Osteoblast (primary cell): Measurements from ENCODE around the gene CHD9. TPM values are rescaled to one million over a fixed set of nuclear protein-coding genes. Genes with fewer than 3 reads are reported as not detected.

ENCODE experiments used
- DNase-seq: peaks from one replicate; pipeline ENCODE4 v3.0.0; 2011; ENCODE audit warnings: low spot score, mixed read lengths; ENCODE audit not compliant: insufficient read length; ENCODE audit errors: missing footprints
- H2AFZ ChIP-seq: 2 replicates; pipeline ENCODE4 v1.6.0; 2011; ENCODE audit warnings: mild to moderate bottlenecking, low read length
- H3K27ac ChIP-seq: 2 replicates; pipeline ENCODE4 v1.5.1; 2011; ENCODE audit warnings: mild to moderate bottlenecking, low read depth, low read length, moderate library complexity
- H3K27me3 ChIP-seq: 2 replicates; pipeline ENCODE4 v1.6.0; 2012; ENCODE audit warnings: mild to moderate bottlenecking, control low read depth, inconsistent platforms, low read length, moderate library complexity; ENCODE audit not compliant: insufficient read depth
- H3K36me3 ChIP-seq: 2 replicates; pipeline ENCODE4 v1.5.1; 2011; ENCODE audit warnings: mild to moderate bottlenecking, low read length, control low read depth, moderate library complexity; ENCODE audit not compliant: insufficient read depth
- H3K4me1 ChIP-seq: 2 replicates; pipeline ENCODE4 v1.5.1; 2011; ENCODE audit warnings: mild to moderate bottlenecking, low read length, control low read depth, moderate library complexity; ENCODE audit not compliant: insufficient read depth
- H3K4me2 ChIP-seq: 2 replicates; pipeline ENCODE4 v1.6.0; 2011; ENCODE audit warnings: mild to moderate bottlenecking, low read length; ENCODE audit not compliant: insufficient read depth
- H3K4me3 ChIP-seq: fragments of 200-600 bp; sonication (generic); 3 replicates; pipeline ENCODE4 v1.5.1; 2012; ENCODE audit warnings: mild to moderate bottlenecking, low read length, inconsistent platforms; ENCODE audit not compliant: insufficient read depth
- H3K79me2 ChIP-seq: 2 replicates; pipeline ENCODE4 v1.6.0; 2012; ENCODE audit warnings: mild to moderate bottlenecking, low read length, control low read depth, inconsistent platforms; ENCODE audit not compliant: insufficient read depth
- H3K9me3 ChIP-seq: 2 replicates; pipeline ENCODE4 v1.5.1; 2011; ENCODE audit warnings: low read depth, low read length, control low read depth
- H4K20me1 ChIP-seq: 2 replicates; pipeline ENCODE4 v1.6.0; 2012; ENCODE audit warnings: mild to moderate bottlenecking, low read length, control low read depth; ENCODE audit not compliant: insufficient read depth
- CTCF ChIP-seq: IDR thresholded peaks from 2 replicates; pipeline ENCODE4 v1.5.1; 2011; ENCODE audit warnings: mild to moderate bottlenecking, low read depth, low read length, moderate library complexity; ENCODE audit errors: extremely low read depth
- total RNA-seq: library from RNA; depleted of rRNA; stranded (reverse); fragments of >200 nt; gene quantifications from 2 replicates; pipeline ENCODE4 v1.2.3, GENCODE V29; 2012

CHD9 gene
- total RNA-seq, 1 donor: 83.6 TPM

GRCh38 chr16:53081686-53082407 is 27.1 kb downstream of the CHD9 start:
- peaks cover 3% of the 10 kb centered on the region for H4K20me1 ChIP-seq
- no peak for TF ChIP-seq CTCF
- no peak overlapping the region for H2AFZ ChIP-seq
- no peak overlapping the region for H3K27ac ChIP-seq
- H3K79me2 ChIP-seq: peaks cover 30% of the 10 kb centered on the region
- H3K36me3 ChIP-seq: no peaks in the 10 kb centered on the region
- H3K9me3 ChIP-seq: no peaks in the 10 kb centered on the region
- H3K4me2 ChIP-seq: no peak overlapping the region
- DNase-seq: no peak
- H3K27me3 ChIP-seq: no peaks in the 10 kb centered on the region
- H3K4me1 ChIP-seq: peaks cover 21% of the 10 kb centered on the region
- no peak overlapping the region for H3K4me3 ChIP-seq

GRCh38 chr16:53082509-53082908 is 27.7 kb downstream of the CHD9 start:
- DNase-seq: no peak
- Histone ChIP-seq H3K4me1 (peaks cover 28% of the 10 kb centered on the region), H2AFZ (no peak overlapping the region), H3K79me2 (peaks cover 30% of the 10 kb centered on the region), H3K9me3 (no peaks in the 10 kb centered on the region), H3K36me3 (no peaks in the 10 kb centered on the region), H3K4me3 (no peak overlapping the region), H3K27ac (no peak overlapping the region), H4K20me1 (peaks cover 3% of the 10 kb centered on the region), H3K4me2 (no peak overlapping the region), H3K27me3 (no peaks in the 10 kb centered on the region)
- TF ChIP-seq CTCF: no peak

DNA sequence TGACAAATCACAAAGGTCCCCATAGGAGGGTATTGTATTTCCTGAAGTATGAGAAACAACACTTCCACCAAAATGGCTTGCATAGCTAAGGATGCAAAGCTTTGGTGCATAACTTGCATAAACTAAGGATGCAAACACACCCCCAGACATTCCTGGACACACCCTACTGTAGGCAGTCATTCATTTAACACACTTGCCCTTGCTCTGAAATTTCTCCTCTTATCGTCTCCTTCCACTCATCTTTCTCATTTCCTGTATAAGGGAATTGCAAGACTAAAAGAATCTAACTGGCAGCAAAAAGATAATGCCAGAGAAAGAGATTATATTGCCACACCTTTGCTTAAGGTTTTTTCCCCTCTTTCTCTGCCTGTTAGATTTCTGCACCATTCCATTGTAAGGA is 28.3 kb downstream of the CHD9 start:
- no peak overlapping the region for H3K4me3 ChIP-seq
- no peak overlapping the region for H3K27ac ChIP-seq
- H4K20me1 ChIP-seq: peaks cover 3% of the 10 kb centered on the region
- no peak overlapping the region for H2AFZ ChIP-seq
- no peak for DNase-seq
- no peaks in the 10 kb centered on the region for H3K36me3 ChIP-seq
- TF ChIP-seq CTCF: no peak
- no peaks in the 10 kb centered on the region for H3K9me3 ChIP-seq
- peaks cover 28% of the 10 kb centered on the region for H3K79me2 ChIP-seq
- peaks cover 28% of the 10 kb centered on the region for H3K4me1 ChIP-seq
- H3K27me3 ChIP-seq: no peaks in the 10 kb centered on the region
- H3K4me2 ChIP-seq: no peak overlapping the region

GRCh38 chr16:53084141-53084541 is 29.4 kb downstream of the CHD9 start:
- no peaks in the 10 kb centered on the region for H3K27me3 ChIP-seq
- H3K79me2 ChIP-seq: peaks cover 20% of the 10 kb centered on the region
- no peaks in the 10 kb centered on the region for H3K9me3 ChIP-seq
- H3K4me2 ChIP-seq: no peak overlapping the region
- no peaks in the 10 kb centered on the region for H3K36me3 ChIP-seq
- no peak overlapping the region for H3K27ac ChIP-seq
- TF ChIP-seq CTCF: no peak
- no peak for DNase-seq
- no peak overlapping the region for H3K4me3 ChIP-seq
- peaks cover 28% of the 10 kb centered on the region for H3K4me1 ChIP-seq
- H4K20me1 ChIP-seq: peaks cover 3% of the 10 kb centered on the region
- no peak overlapping the region for H2AFZ ChIP-seq
